Stimulated activated CD8-positive, alpha-beta memory T cell treated with anti-CD3 and anti-CD28 coated beads, Interleukin-15, amount 100 ng/mL, for 48 hours (primary cell): ENCODE measurements around the gene ZNF805.
"Not testable (repeated sequence)": the region's sequence is repeated elsewhere in the genome, so short reads cannot be mapped to it uniquely, and the experiment has no call there.

ENCODE experiments used
- DNase-seq, 2 donors: peaks; one replicate each; pipeline ENCODE4 v3.0.0-alpha.2; 2020; ENCODE audit warnings: low read depth in 2 of 2

ZNF805 gene

GRCh38 chr19:57240311-57241090 is at the start of gene ZNF805:
Gene ZNF805, plus strand, starts transcription at chr19:57240632. Its CDS starts 260 bp downstream, at chr19:57240892.
- peak; percentile 89 to 92 for DNase-seq

- DNase-seq, result peak; percentile 75 to 81
Observed at GRCh38 chr19:57191141-57192076, 49.0 kb upstream of the ZNF805 start, which contains the start of gene ZNF264. Gene ZNF264, plus strand, starts transcription at chr19:57191500. Its CDS starts 414 bp downstream, at chr19:57191914.

- DNase-seq, result no peak
Observed at GRCh38 chr19:57192077-57192420, 48.4 kb upstream of the ZNF805 start.

GRCh38 chr19:57192993-57193392 is 47.4 kb upstream of the ZNF805 start:
- no peak for DNase-seq

- DNase-seq, result not testable (repeated sequence)
Observed at GRCh38 chr19:57197874-57198273, 42.6 kb upstream of the ZNF805 start.

- DNase-seq, result no peak
Observed at GRCh38 chr19:57202160-57202559, 38.3 kb upstream of the ZNF805 start.

GRCh38 chr19:57210381-57210780 is 30.1 kb upstream of the ZNF805 start:
- DNase-seq, result no peak

- no peak for DNase-seq
Observed at GRCh38 chr19:57212109-57212508, 28.3 kb upstream of the ZNF805 start.

GRCh38 chr19:57227502-57227901 is 12.9 kb upstream of the ZNF805 start:
- no peak for DNase-seq

GRCh38 chr19:57231686-57232085 is 8.7 kb upstream of the ZNF805 start:
- no peak for DNase-seq

GRCh38 chr19:57233207-57233606 is 7.2 kb upstream of the ZNF805 start:
- DNase-seq, result no peak

GRCh38 chr19:57239982-57240310 is 486 bp upstream of the ZNF805 start:
- DNase-seq, result no peak

- DNase-seq, result no peak
Observed at GRCh38 chr19:57241176-57241575, 744 bp downstream of the ZNF805 start.

GRCh38 chr19:57242821-57243220 is 2.4 kb downstream of the ZNF805 start:
- no peak for DNase-seq

- no peak for DNase-seq
Observed at GRCh38 chr19:57244513-57244912, 4.1 kb downstream of the ZNF805 start.

- DNase-seq, result no peak
Observed at GRCh38 chr19:57245066-57245465, 4.6 kb downstream of the ZNF805 start.

GRCh38 chr19:57245959-57246358 is 5.5 kb downstream of the ZNF805 start:
- DNase-seq, result no peak

- no peak for DNase-seq
Observed at GRCh38 chr19:57248646-57249045, 8.2 kb downstream of the ZNF805 start.

GRCh38 chr19:57249329-57249728 is 8.9 kb downstream of the ZNF805 start:
- DNase-seq, result no peak

- DNase-seq, result peak in 1 of 2 donors; percentile 18
Observed at GRCh38 chr19:57253767-57254166, 13.3 kb downstream of the ZNF805 start.

- DNase-seq, result no peak
Observed at GRCh38 chr19:57262044-57262443, 21.6 kb downstream of the ZNF805 start.

GRCh38 chr19:57263244-57263741 is 22.9 kb downstream of the ZNF805 start:
- no peak for DNase-seq

GRCh38 chr19:57267291-57267690 is 26.9 kb downstream of the ZNF805 start:
- no peak for DNase-seq
